ENCODE results near the gene DMRT3.
A peak's percentile ranks its signal among the peaks of the same experiment; 100 is the strongest.

The DMRT3 gene

GRCh38 chr9:1007312-1007711 is 30.9 kb downstream of the DMRT3 start:
- no peaks in the 10 kb centered on the region for H3K36me3 Mint-ChIP-seq (ENCODE audit: low read depth)
- H3K4me1 Mint-ChIP-seq: peaks cover 12% of the 10 kb centered on the region
- no peaks in the 10 kb centered on the region for H3K9me3 Mint-ChIP-seq
- H3K4me3 Mint-ChIP-seq: no peak overlapping the region
- H3K27ac Mint-ChIP-seq: no peak overlapping the region
- DNase-seq (no peak), ATAC-seq (no peak)
- peaks cover 33% of the 10 kb centered on the region for H3K27me3 Mint-ChIP-seq

- Mint-ChIP-seq H3K9me3 (no peaks in the 10 kb centered on the region), H3K4me3 (no peak overlapping the region), H3K36me3 (ENCODE audit: low read depth) (no peaks in the 10 kb centered on the region), H3K27me3 (peaks cover 34% of the 10 kb centered on the region), H3K4me1 (peaks cover 12% of the 10 kb centered on the region), H3K27ac (no peak overlapping the region)
- DNase-seq (no peak), ATAC-seq (no peak)
Observed at GRCh38 chr9:1008216-1008615, 31.8 kb downstream of the DMRT3 start.

- H3K9me3 Mint-ChIP-seq: no peaks in the 10 kb centered on the region
- peaks cover 33% of the 10 kb centered on the region for H3K27me3 Mint-ChIP-seq
- H3K27ac Mint-ChIP-seq: no peak overlapping the region
- DNase-seq: peak; percentile 81
- ATAC-seq: peak; percentile 96
- no peak overlapping the region for H3K4me3 Mint-ChIP-seq
- H3K36me3 Mint-ChIP-seq (ENCODE audit: low read depth): no peaks in the 10 kb centered on the region
- H3K4me1 Mint-ChIP-seq: peaks cover 12% of the 10 kb centered on the region
Observed at GRCh38 chr9:1009101-1009707, 32.7 kb downstream of the DMRT3 start.

GRCh38 chr9:1013021-1013420 is 36.6 kb downstream of the DMRT3 start:
- ATAC-seq (no peak), DNase-seq (no peak)
- no peak overlapping the region for H3K27ac Mint-ChIP-seq
- H3K4me3 Mint-ChIP-seq: no peak overlapping the region
- H3K9me3 Mint-ChIP-seq: no peaks in the 10 kb centered on the region
- H3K4me1 Mint-ChIP-seq: peaks cover 9% of the 10 kb centered on the region
- no peaks in the 10 kb centered on the region for H3K36me3 Mint-ChIP-seq (ENCODE audit: low read depth)
- H3K27me3 Mint-ChIP-seq: peaks cover 26% of the 10 kb centered on the region

- Mint-ChIP-seq H3K36me3 (ENCODE audit: low read depth) (no peaks in the 10 kb centered on the region), H3K27ac (no peak overlapping the region), H3K9me3 (no peaks in the 10 kb centered on the region), H3K4me3 (no peak overlapping the region), H3K4me1 (no peaks in the 10 kb centered on the region), H3K27me3 (peaks cover 24% of the 10 kb centered on the region)
- DNase-seq: no peak
- ATAC-seq: no peak
Observed at GRCh38 chr9:1014225-1014624, 37.8 kb downstream of the DMRT3 start.

- Mint-ChIP-seq H3K27me3 (peaks cover 24% of the 10 kb centered on the region), H3K36me3 (ENCODE audit: low read depth) (no peaks in the 10 kb centered on the region), H3K27ac (no peak overlapping the region)
Observed at GRCh38 chr9:1014640-1015039, 38.2 kb downstream of the DMRT3 start.

GRCh38 chr9:1018121-1018520 is 41.7 kb downstream of the DMRT3 start:
- Mint-ChIP-seq H3K9me3 (no peaks in the 10 kb centered on the region), H3K36me3 (ENCODE audit: low read depth) (no peaks in the 10 kb centered on the region), H3K27me3 (peaks cover 29% of the 10 kb centered on the region), H3K4me3 (no peak overlapping the region), H3K27ac (no peak overlapping the region), H3K4me1 (no peaks in the 10 kb centered on the region)
- peak; percentile 43 for ATAC-seq
- no peak for DNase-seq

More at GRCh38 chr9:1014640-1015039, 38.2 kb downstream of the DMRT3 start:
- DNase-seq (no peak), ATAC-seq (no peak)
- Mint-ChIP-seq H3K4me3 (no peak overlapping the region), H3K4me1 (no peaks in the 10 kb centered on the region), H3K9me3 (no peaks in the 10 kb centered on the region)

GRCh38 chr9:1024112-1024511 is 47.7 kb downstream of the DMRT3 start:
- no peak overlapping the region for H3K4me3 Mint-ChIP-seq
- DNase-seq (no peak), ATAC-seq (no peak)
- H3K27me3 Mint-ChIP-seq: peaks cover 29% of the 10 kb centered on the region
- no peaks in the 10 kb centered on the region for H3K36me3 Mint-ChIP-seq (ENCODE audit: low read depth)
- H3K27ac Mint-ChIP-seq: no peak overlapping the region
- no peaks in the 10 kb centered on the region for H3K9me3 Mint-ChIP-seq
- no peaks in the 10 kb centered on the region for H3K4me1 Mint-ChIP-seq

GRCh38 chr9:1025131-1025530 is 48.7 kb downstream of the DMRT3 start:
- no peaks in the 10 kb centered on the region for H3K36me3 Mint-ChIP-seq (ENCODE audit: low read depth)
- H3K4me1 Mint-ChIP-seq: no peaks in the 10 kb centered on the region
- ATAC-seq: no peak
- H3K27ac Mint-ChIP-seq: no peak overlapping the region
- no peak for DNase-seq
- no peaks in the 10 kb centered on the region for H3K9me3 Mint-ChIP-seq
- H3K27me3 Mint-ChIP-seq: peaks cover 28% of the 10 kb centered on the region
- H3K4me3 Mint-ChIP-seq: no peak overlapping the region

GRCh38 chr9:1026219-1026618 is 49.8 kb downstream of the DMRT3 start:
- no peak for ATAC-seq
- H3K4me3 Mint-ChIP-seq: no peak overlapping the region
- H3K4me1 Mint-ChIP-seq: no peaks in the 10 kb centered on the region
- H3K36me3 Mint-ChIP-seq (ENCODE audit: low read depth): no peaks in the 10 kb centered on the region
- no peaks in the 10 kb centered on the region for H3K9me3 Mint-ChIP-seq
- no peak for DNase-seq
- no peak overlapping the region for H3K27ac Mint-ChIP-seq
- peaks cover 26% of the 10 kb centered on the region for H3K27me3 Mint-ChIP-seq

GRCh38 chr9:1028501-1029190 is 52.2 kb downstream of the DMRT3 start:
- no peaks in the 10 kb centered on the region for H3K9me3 Mint-ChIP-seq
- no peaks in the 10 kb centered on the region for H3K36me3 Mint-ChIP-seq (ENCODE audit: low read depth)
- DNase-seq (no peak), ATAC-seq (no peak)
- no peaks in the 10 kb centered on the region for H3K4me1 Mint-ChIP-seq
- peaks cover 29% of the 10 kb centered on the region for H3K27me3 Mint-ChIP-seq
- no peak overlapping the region for H3K4me3 Mint-ChIP-seq
- H3K27ac Mint-ChIP-seq: no peak overlapping the region

- no peak for DNase-seq
- no peak for ATAC-seq
- Mint-ChIP-seq H3K36me3 (ENCODE audit: low read depth) (no peaks in the 10 kb centered on the region), H3K9me3 (no peaks in the 10 kb centered on the region), H3K27ac (no peak overlapping the region), H3K4me1 (no peaks in the 10 kb centered on the region), H3K4me3 (no peak overlapping the region), H3K27me3 (peaks cover 30% of the 10 kb centered on the region)
Observed at GRCh38 chr9:1031951-1032601, 55.6 kb downstream of the DMRT3 start.

- no peak overlapping the region for H3K27ac Mint-ChIP-seq
- no peaks in the 10 kb centered on the region for H3K9me3 Mint-ChIP-seq
Observed at GRCh38 chr9:1034271-1034670, 57.8 kb downstream of the DMRT3 start.

GRCh38 chr9:1039589-1039988 is 63.1 kb downstream of the DMRT3 start:
- H3K36me3 Mint-ChIP-seq (ENCODE audit: low read depth): no peaks in the 10 kb centered on the region
- H3K4me3 Mint-ChIP-seq: no peak overlapping the region
- no peak for ATAC-seq
- peaks cover 8% of the 10 kb centered on the region for H3K4me1 Mint-ChIP-seq
- no peaks in the 10 kb centered on the region for H3K9me3 Mint-ChIP-seq
- no peak for DNase-seq
- no peak overlapping the region for H3K27ac Mint-ChIP-seq
- peaks cover 60% of the 10 kb centered on the region for H3K27me3 Mint-ChIP-seq

More at GRCh38 chr9:1034271-1034670, 57.8 kb downstream of the DMRT3 start:
- H3K4me1 Mint-ChIP-seq: no peaks in the 10 kb centered on the region
- no peak overlapping the region for H3K4me3 Mint-ChIP-seq
- DNase-seq (no peak), ATAC-seq (no peak)
- no peaks in the 10 kb centered on the region for H3K36me3 Mint-ChIP-seq (ENCODE audit: low read depth)
- H3K27me3 Mint-ChIP-seq: peaks cover 29% of the 10 kb centered on the region

Measured in activated naive CD8-positive, alpha-beta T cell treated with anti-CD3 and anti-CD28 coated beads, Interleukin-2, amount 50 U/mL, for 24 hours (primary cell).